ENCODE results near the gene BCL7B. TPM values are rescaled to one million over a fixed set of nuclear protein-coding genes. Genes with fewer than 3 reads are reported as not detected.
"Not testable (repeated sequence)": the region's sequence is repeated elsewhere in the genome, so short reads cannot be mapped to it uniquely, and the experiment has no call there.

The BCL7B gene
- total RNA-seq, 1 donor from 2014 or later = 40.4 TPM

DNA sequence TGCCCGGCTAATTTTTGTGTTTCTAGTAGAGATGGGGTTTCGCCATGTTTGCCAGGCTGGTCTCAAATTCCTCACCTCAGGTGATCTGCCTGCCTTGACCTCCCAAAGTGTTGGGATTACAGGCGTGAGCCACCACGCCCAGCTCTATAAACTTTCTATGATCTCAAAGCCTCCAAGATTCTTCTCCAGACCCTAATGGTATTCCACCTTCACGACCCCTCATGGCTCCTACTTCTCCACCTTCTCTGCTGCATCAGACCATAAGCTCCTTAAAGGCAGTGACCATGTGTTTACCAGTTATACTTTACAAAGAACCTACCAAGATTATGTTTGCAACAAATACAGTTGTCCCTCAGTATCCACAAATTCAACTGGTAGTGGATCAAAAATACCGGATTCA lies 25.3 kb downstream of the BCL7B start:
- Mint-ChIP-seq H3K9me3 (no peaks in the 10 kb centered on the region), H3K27ac (no peak overlapping the region), H3K4me3 (no peak overlapping the region), H3K4me1 (no peaks in the 10 kb centered on the region), H3K36me3 (peaks cover 18% of the 10 kb centered on the region), H3K27me3 (ENCODE audit: low read depth) (no peaks in the 10 kb centered on the region)
- no peak for DNase-seq (ENCODE audit: low spot score in 2 of 2, unreplicated experiment in 2 of 2)
- TF ChIP-seq, protein P1, sequence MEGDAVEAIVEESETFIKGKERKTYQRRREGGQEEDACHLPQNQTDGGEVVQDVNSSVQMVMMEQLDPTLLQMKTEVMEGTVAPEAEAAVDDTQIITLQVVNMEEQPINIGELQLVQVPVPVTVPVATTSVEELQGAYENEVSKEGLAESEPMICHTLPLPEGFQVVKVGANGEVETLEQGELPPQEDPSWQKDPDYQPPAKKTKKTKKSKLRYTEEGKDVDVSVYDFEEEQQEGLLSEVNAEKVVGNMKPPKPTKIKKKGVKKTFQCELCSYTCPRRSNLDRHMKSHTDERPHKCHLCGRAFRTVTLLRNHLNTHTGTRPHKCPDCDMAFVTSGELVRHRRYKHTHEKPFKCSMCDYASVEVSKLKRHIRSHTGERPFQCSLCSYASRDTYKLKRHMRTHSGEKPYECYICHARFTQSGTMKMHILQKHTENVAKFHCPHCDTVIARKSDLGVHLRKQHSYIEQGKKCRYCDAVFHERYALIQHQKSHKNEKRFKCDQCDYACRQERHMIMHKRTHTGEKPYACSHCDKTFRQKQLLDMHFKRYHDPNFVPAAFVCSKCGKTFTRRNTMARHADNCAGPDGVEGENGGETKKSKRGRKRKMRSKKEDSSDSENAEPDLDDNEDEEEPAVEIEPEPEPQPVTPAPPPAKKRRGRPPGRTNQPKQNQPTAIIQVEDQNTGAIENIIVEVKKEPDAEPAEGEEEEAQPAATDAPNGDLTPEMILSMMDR (IDR thresholded peaks at IDR 0.05; ENCODE audit: unreplicated experiment) = no peak

DNA sequence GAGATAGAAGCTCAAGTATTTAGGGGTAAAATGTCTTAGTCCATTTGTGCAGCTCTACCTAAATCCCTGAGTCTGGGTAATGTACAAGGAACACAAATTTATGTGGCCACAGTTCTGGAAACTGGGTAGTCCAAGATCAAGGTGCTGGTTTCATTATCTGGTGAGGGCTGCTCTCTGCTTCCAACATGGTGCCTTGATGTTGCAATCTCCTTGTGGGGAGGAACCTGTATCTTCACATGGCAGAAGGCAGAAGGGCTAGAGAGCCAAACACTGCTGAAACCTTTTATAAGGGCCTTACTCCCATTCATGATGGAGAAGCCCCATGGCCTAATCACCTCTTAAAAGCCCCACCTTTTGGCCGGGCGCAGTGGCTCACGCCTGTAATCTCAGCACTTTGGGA lies 26.7 kb downstream of the BCL7B start:
- DNase-seq (ENCODE audit: low spot score in 2 of 2, unreplicated experiment in 2 of 2) = no peak
- Mint-ChIP-seq H3K4me1 (no peaks in the 10 kb centered on the region), H3K36me3 (peaks cover 9% of the 10 kb centered on the region), H3K27me3 (ENCODE audit: low read depth) (no peaks in the 10 kb centered on the region), H3K27ac (no peak overlapping the region), H3K9me3 (no peaks in the 10 kb centered on the region), H3K4me3 (no peak overlapping the region)
- TF ChIP-seq, protein P1 (IDR thresholded peaks at IDR 0.05; ENCODE audit: unreplicated experiment) = no peak

DNA sequence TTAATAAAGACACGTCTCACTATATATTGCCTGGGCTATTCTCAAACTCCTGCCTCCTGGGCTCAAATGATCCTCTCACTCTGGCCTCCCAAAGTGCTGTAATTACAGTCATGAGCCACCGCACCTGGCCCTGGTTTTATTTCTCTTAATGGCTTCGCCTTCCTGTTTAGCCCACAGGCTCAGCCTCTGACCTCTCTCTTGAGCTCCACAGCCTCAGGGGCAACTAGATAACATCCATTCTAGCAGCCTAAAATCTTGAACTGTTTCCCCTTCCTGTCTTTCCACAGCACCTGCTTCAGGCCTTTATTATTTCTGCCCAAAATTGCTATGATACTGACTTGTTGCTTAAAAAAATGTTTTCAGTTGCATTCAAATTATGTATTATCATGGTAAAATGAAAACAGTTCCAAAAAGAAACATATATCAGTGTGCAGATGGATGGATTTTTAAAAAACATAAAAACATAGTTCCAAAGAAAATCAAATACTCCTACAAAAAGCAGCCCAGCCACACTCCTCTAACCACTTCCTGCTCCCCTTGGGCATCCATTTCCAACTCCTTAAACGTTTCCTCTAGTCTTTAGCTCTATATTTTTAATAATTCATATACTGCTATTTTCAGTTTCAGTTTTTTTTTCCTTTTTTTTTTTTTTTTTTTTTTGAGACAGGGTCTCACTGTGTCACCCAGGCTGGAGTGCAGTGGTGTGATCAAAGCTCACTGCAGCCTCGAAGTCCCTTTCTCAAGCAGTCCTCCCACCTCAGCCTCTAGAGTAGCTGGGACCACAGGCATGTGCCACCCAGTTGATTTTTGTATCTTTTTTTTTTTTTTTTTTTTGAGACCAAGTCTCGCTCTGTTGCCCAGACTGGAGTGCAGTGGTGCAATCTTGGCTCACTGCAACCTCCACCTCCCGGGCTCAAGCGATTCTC lies 30.3 kb downstream of the BCL7B start:
- TF ChIP-seq, protein P1 (IDR thresholded peaks at IDR 0.05; ENCODE audit: unreplicated experiment) = no peak
- DNase-seq (ENCODE audit: low spot score in 2 of 2, unreplicated experiment in 2 of 2) = no peak
- Mint-ChIP-seq H3K9me3 (no peaks in the 10 kb centered on the region), H3K27ac (peak overlapping the region; percentile 51), H3K36me3 (peaks cover 3% of the 10 kb centered on the region), H3K4me1 (peaks cover 3% of the 10 kb centered on the region), H3K27me3 (ENCODE audit: low read depth) (no peaks in the 10 kb centered on the region), H3K4me3 (no peak overlapping the region)

DNA sequence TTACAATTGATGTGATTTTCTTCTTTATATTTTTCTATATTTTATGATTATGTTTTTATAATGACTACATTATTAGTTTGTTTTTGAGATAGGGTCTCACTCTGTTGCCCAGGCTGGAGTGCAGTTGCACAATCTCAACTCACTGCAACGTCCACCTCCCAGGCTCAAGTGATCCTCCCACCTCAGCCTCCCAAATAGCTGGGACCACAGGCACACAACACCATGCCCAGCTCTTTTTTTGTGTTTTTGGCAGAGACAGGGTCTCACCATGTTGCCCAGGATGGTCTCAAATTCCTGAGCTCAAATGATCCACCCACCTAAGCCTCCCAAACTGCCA lies 31.4 kb downstream of the BCL7B start:
- DNase-seq (ENCODE audit: low spot score in 2 of 2, unreplicated experiment in 2 of 2); H3K36me3 Mint-ChIP-seq; H3K9me3 Mint-ChIP-seq; H3K4me3 Mint-ChIP-seq; H3K27ac Mint-ChIP-seq; H3K27me3 Mint-ChIP-seq (ENCODE audit: low read depth); H3K4me1 Mint-ChIP-seq: not testable (repeated sequence)

DNA sequence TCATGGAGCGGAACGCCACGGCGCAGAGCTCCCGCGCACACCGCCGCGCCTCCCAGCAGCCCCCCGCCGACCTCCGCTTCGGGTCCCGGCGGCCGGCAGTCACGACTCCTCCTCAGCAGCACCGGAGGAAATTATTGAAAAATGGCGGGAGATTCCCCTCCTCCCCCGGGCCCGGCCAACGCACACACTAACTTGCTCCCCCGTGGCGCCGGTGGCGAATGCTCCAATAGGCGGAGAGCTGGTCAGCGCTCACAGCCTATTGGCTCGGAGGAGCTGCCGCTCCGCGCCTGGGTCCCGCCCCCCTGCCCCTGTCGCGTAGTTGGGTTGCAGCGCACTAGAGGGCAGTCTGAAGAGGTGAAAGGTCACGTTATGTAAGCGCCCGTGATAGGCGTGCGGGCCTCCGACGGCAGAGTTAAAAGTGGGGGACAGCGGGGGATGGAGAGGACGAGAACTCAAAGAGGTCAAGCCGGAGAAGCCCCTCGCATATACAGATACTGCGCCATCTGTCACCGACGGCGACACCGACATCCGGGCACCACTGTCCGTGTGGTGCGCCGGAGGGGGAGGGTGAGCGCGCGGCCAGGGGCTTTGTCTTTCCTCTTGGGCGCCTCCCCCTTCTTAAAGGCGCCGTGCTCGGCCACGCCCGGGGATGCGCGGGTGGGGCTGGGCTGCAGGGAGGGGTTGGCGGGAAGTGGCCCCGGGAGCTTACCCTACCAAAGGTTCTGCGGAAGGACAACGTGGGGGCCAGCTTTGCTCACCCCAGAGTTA lies 35.2 kb downstream of the BCL7B start, which contains the start of gene BAZ1B:
BAZ1B (minus strand) TSS at position 189 of the 768 bp plus-strand sequence. CDS start 360 bp downstream, outside the sequence.
- DNase-seq (ENCODE audit: low spot score in 2 of 2, unreplicated experiment in 2 of 2) = peak; percentile 87 to 91
- TF ChIP-seq, protein P1 (IDR thresholded peaks at IDR 0.05; ENCODE audit: unreplicated experiment) = no peak
- peaks cover 4% of the 10 kb centered on the region for H3K9me3 Mint-ChIP-seq
- H3K4me1 Mint-ChIP-seq = peaks cover 32% of the 10 kb centered on the region
- no peaks in the 10 kb centered on the region for H3K27me3 Mint-ChIP-seq (ENCODE audit: low read depth)
- peak within 1 kb of the TSS; percentile 93 for H3K4me3 Mint-ChIP-seq
- H3K36me3 Mint-ChIP-seq = peaks cover 12% of the 10 kb centered on the region
- peak within 1 kb of the TSS; percentile 97 for H3K27ac Mint-ChIP-seq

DNA sequence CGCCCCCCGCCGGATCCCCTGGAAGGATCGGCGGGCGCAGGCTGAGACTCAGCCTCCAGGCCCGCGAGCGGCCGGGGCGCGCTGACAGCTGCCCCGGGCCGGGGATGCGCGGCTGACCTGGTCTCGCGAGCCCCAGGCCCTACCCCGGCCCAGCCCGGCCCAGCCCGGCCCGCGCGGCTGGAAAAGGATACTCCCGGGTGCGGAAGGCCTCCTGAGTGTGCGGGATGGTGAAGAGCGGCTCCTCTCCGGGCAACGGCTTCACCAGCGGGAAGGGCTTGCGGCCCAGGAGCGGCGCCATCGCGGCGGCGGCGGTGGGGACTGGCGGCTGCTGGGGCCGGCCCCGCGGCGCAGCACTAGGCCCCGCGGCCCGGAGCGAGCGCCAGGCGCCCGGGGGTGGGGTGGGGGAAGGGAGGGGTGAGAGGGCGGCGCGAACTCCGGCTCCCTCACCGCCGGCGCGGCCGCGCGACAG lies 35.8 kb downstream of the BCL7B start:
- Mint-ChIP-seq H3K27me3 (ENCODE audit: low read depth) (no peaks in the 10 kb centered on the region), H3K9me3 (peaks cover 4% of the 10 kb centered on the region), H3K36me3 (peaks cover 16% of the 10 kb centered on the region), H3K27ac (no peak overlapping the region), H3K4me3 (peak overlapping the region; percentile 93), H3K4me1 (peaks cover 32% of the 10 kb centered on the region)
- peak; percentile 23 to 64 for DNase-seq (ENCODE audit: low spot score in 2 of 2, unreplicated experiment in 2 of 2)
- TF ChIP-seq, protein P1 (IDR thresholded peaks at IDR 0.05; ENCODE audit: unreplicated experiment) = no peak

Measured in mesothelial cell of epicardium (in vitro differentiated cells).